Urothelium cell line (cell line): ENCODE data around the gene CACNB2.

Source experiments
- DNase-seq: peaks from one replicate; pipeline ENCODE4 v3.0.0; 2011; ENCODE audit warnings: low spot score, mixed read lengths
- FAIRE-seq: peaks from 2 replicates; lab custom pipeline; 2011; peaks lifted over from hg19 to GRCh38; lab: Jason Lieb, UNC

The CACNB2 gene

DNA sequence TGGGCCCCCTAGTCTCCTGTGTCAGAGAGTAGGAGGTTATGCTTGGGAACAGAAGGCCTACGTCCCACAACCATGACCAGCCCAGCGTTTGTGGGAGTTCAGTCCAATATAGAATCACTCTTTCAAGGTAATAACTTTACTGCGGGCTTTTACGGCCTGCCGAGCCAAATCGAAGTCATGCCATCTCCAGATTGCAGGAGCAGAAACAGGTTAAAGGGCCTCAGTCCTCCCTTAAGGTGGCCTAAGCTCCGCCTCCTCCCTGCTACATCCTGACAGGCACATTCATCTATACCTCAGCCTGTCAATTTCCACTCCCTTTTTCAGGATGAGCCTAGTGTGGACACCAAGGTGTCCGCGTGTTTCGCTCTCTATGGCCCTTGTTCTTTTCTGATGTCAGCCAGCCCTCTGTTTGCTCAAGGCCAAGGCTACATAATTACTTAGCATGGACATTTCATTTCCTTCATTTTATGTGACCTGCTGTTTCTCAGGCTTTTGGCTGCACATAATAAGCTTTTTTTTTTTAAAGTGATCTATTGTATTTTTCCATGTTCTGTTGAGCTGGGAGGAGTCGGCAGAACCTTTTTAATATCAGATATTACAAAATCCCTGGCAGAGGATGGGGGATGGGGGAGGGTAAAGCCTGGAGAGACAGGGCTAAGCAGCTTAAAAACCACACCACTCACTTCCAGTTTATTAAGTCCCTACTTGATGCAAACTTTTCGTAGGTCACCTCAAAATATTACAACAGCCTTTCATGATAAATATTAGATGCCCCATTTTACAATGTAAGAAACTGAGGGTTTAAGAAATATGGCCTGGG, 84.6 kb downstream of the CACNB2 start:
- FAIRE-seq (no peak), DNase-seq (no peak)

DNA sequence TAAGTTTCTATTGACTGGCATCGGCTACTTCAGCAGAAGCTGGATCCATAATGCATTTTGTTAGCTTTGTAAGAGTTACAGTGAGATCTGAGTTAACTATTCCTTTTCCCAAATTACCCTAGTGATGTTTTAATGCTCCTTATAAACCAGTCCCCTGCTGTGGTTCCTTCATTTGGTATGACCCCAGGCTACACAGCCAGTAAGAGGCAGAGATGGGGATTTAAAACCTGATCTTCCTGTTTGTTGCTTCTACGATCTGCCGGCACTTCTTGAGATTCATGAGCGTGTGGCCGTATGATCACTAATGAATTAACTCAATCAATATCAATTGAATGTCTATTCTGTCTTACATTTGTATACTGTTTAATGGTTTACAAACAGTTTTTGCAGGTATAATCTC, 86.1 kb downstream of the CACNB2 start:
- DNase-seq (no peak), FAIRE-seq (no peak)

DNA sequence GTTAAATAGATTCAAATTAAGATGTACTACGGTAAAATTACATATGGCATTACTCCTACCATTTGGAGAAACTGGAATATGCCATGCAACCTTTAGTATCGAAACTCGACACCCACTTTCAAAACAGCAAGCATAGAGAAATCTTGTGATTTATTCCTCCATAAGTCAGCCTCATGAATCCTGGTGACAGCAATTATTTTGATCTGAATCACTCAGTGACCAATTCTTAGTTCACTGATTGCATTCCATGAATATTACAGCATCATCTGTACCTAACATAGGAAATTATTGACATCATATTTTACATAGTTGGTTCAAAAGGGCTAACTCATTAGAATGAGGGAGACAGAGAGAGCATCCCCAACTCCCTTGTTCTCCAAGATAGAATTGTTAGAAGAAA, 89.6 kb downstream of the CACNB2 start:
- FAIRE-seq: no peak
- peak; percentile 10 for DNase-seq

DNA sequence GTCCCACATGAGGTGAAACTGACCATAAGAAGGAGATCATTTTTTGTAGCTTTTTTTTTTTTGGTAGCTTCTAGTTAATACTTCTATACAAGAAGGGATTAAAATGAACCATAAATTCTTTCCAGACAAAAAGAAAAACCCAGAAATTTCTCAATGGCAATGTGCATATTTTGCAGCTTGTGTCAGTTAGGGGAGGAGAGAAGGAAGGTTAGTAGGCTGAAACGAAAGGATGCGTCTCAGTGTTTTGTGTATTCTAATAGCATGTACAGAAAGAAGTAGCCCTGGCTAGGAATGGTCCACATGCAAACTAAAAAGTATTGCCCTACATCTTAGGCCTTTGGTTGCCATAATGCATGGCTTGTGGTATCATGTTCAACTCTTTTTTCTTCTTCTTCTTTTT, 90.6 kb downstream of the CACNB2 start:
- no peak for FAIRE-seq

DNA sequence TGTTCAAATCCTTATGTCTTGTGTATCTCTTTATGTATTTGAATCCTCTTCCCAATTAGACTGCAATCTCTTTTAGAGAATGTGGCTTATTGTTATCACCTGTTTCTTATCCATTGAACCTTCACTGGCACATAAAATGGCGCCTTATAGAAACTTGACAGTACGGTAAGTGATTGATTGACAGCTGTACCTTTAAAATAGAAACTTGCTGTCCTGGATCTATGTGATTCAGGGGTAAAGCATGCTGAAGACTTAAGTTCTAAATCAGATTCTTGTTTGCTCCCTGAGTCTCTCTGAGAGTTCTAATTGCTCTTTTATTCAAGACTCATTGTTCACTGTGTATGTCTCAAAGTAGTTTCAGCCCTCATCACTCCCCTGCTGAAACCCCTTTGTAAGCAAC, 91.3 kb downstream of the CACNB2 start:
- no peak for FAIRE-seq

More for the DNA sequence above, 90.6 kb downstream of the CACNB2 start:
- no peak for DNase-seq

GRCh38 chr10:18233775-18234174, 93.6 kb downstream of the CACNB2 start:
- DNase-seq (no peak), FAIRE-seq (no peak)

More for the DNA sequence above, 91.3 kb downstream of the CACNB2 start:
- no peak for DNase-seq

GRCh38 chr10:18235477-18235876, 95.3 kb downstream of the CACNB2 start:
- no peak for FAIRE-seq
- DNase-seq: no peak

DNA sequence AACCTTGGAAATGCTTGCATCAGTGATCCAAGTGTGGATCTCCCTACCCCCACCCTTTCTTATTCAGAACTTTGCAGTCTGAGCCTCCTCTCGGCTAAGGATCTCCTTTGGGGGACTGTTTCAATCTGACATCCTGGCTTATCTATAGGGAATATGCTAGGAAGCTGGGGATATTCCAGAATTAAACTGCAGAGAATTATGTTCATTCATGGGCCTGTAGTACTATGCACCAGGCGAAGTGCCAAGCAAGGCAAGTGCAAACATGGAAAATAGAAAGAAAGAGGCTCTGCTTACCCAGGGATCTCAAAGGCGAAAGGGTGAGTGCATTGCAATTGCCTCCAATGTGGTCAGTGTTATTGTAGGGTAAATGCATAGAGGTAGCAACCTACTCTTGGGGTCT, 96.5 kb downstream of the CACNB2 start:
- DNase-seq (no peak), FAIRE-seq (no peak)

DNA sequence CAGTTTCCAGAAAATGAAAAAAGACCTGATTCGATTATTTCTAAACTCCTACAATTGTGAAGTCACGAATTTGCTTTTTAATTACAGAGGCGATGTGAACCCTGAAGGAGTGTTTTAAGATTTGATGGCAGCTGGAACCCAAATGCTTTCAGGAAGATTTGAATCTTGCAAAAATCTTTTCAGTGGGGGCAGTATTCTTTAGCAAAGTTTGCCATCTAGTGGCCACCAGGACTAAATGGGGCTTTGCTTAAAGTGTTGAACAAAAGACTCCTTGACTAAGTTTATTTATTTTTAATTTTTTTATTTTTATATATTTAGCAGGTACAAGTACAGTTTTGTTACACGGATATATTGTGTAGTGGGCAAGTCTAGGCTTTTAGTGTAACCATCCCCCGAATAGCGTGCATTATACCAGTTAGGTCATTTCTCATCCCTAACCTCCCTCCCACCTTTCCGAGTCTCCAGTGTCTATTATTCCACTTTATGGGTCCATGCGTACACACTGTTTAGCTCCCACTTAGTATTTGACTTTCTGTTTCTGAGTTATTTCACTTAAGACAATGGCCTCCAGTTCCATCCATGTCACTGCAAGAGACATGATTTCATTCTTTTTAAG, 98.8 kb downstream of the CACNB2 start:
- FAIRE-seq (no peak), DNase-seq (peak; percentile 39)

DNA sequence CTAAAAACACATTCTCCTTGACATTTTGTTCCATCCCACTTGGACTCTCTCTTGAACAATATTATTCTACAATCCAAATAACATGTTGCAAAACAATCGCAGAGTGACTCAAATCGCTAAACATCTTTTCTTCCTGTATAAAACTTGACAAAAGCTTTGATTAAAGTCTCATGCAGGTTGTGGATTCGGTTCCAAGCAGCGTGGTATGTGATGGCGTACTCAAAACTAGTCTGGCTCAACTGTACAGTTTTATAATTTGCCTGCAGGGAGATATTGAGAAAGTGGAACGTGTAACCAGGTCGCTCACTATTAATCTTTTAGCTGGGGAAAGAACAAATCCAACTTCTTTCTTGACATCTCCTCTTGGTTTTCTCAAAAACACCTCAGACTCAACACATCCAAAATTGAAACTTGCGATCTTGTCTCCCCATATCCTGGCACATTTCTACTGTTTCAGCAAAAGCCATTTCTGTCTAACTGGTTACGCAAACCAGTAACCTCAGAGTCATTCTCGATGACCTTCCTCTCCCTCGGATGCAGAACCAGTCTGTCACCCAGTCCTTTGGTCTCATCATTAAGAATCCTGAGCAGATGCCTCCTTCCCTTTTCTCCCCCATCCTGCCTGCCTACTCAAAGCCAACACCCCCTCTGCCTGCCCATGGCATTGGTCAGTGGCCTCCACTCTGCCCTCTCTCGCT, 100.1 kb downstream of the CACNB2 start:
- no peak for FAIRE-seq
- DNase-seq: no peak

GRCh38 chr10:18246967-18247366, 106.7 kb downstream of the CACNB2 start:
- no peak for FAIRE-seq
- no peak for DNase-seq

- FAIRE-seq: no peak
- no peak for DNase-seq
These were observed 111.9 kb downstream of the CACNB2 start for GRCh38 chr10:18252086-18252485.

GRCh38 chr10:18254086-18254485, 113.9 kb downstream of the CACNB2 start:
- FAIRE-seq (no peak), DNase-seq (no peak)

DNA sequence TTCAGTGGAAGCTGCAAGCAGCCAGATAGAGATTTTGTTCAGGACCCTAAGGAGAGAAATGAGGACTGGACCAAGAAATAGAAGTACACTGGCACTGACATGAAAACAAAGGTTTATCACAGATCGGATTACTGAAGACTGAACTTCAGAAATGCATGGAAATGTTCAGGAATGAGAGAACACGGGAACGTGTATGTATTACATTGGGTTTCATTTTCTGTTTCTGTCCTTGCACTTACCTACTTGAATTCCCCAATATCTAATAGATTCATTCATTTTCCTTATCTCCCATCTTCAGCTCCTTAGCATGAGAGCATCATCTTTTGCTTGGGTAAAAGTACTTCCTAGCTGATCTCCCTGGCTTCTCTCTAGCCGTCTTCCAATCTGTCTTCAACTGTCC, 114.5 kb downstream of the CACNB2 start:
- FAIRE-seq: no peak

DNA sequence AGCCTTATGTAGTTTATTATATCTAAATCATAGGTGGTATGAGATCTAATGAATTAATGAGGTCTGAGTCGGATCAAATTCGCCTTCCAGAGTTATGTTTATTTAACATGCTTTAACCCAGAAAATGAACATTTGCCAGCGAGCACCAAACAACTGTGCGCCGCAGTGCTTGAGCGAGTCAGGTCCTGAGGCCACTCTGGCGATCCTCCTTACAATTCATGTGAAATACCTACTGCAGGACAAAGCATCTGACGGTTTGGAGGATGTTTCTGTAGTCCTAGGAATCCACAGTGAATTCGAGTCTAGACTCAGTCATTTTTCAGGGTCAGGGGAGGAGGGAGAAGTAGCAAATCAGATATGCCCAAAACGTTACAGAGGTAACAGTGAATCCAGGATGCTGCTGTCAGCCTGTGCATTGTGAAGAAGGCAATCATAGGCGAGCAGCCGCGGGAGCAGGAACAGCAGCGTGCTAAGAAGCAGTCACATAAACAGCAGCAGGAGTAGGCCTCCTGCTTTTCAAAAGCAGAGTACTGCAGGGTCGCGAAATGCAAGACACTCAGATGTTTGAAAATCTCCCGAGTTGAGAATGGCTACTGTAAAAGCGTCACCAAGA, 120.2 kb downstream of the CACNB2 start:
- FAIRE-seq: no peak
- DNase-seq: no peak

More for the DNA sequence above, 114.5 kb downstream of the CACNB2 start:
- DNase-seq: no peak

- FAIRE-seq (no peak), DNase-seq (no peak)
These were observed 120.9 kb downstream of the CACNB2 start for GRCh38 chr10:18261063-18261610.

GRCh38 chr10:18261768-18262231, 121.6 kb downstream of the CACNB2 start:
- FAIRE-seq: no peak
- no peak for DNase-seq

- FAIRE-seq: no peak
- no peak for DNase-seq
These were observed 124.3 kb downstream of the CACNB2 start for GRCh38 chr10:18264466-18265050.

- FAIRE-seq: no peak
- no peak for DNase-seq
These were observed 127.8 kb downstream of the CACNB2 start for GRCh38 chr10:18268005-18268404.

GRCh38 chr10:18271491-18271890, 131.3 kb downstream of the CACNB2 start:
- no peak for FAIRE-seq
- DNase-seq: no peak

DNA sequence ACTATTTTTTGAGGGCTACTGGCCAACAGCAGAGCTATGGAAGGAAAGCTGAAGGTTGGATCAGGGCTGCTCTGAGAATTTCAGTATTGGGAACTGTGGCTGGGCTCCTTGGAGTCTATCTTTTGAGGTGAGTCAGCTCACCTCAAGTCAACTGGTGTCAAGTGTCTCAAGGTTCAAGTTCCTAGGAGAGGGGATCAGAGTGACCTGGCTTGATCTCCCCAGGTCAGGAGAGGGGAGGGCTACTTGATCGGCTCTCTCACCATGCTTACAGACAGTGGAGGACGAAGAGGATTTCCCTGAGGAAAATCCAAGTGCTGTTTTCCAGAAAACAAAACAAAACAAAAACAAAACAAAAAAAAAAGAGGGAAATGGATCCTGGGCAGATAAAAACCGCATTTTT, 132.8 kb downstream of the CACNB2 start:
- no peak for FAIRE-seq
- DNase-seq: no peak
